ENCODE measurements around the gene PCBD2.
"Not testable (repeated sequence)": the region's sequence is repeated elsewhere in the genome, so short reads cannot be mapped to it uniquely, and the experiment has no call there.

PCBD2 gene

GRCh38 chr5:134957920-134958608, 53.1 kb downstream of the PCBD2 start:
- in situ Hi-C loops (cut with MboI; ENCODE audit: low sequenced_read_pairs): no loop called here

DNA sequence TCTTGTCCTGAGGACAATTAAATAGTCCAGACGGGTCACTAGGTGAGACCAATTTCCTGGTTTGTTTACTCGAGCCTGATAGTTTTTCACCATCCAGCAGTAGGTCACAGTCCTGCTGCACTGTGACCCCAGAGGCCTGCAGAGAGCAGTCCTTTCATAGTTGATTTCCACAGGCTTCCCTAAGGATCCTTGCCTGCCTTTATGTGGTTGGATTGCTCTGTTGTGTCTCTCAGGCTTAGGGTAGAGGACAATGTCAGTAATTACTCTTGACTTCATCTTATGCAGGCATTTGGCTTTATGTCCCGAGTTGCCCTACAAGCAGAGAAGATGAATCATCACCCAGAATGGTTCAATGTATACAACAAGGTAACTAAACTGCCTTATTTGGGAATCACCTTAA, 53.8 kb downstream of the PCBD2 start:
- in situ Hi-C loops (cut with MboI; ENCODE audit: low sequenced_read_pairs): no loop called here

DNA sequence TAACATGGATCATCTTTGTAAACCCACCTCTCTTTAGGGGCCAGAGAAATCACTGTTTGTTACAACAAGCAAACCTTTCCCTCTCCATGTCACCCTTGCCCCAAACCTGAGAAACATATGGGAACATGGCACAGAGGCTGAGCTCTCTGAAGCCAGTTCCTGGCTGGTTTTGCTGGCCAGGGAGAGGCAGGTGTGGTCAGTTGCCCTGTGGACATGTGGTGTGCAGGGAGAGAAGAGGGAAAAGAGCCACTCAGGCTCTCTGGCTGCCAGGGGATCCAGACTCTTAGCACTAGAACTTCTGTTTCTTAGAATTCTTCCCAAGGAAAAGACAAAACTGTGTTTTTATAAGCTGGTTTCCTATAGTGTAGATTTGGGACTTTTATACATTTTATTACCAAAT, 58.2 kb downstream of the PCBD2 start:
- in situ Hi-C loops (cut with MboI; ENCODE audit: low sequenced_read_pairs): no loop called here

DNA sequence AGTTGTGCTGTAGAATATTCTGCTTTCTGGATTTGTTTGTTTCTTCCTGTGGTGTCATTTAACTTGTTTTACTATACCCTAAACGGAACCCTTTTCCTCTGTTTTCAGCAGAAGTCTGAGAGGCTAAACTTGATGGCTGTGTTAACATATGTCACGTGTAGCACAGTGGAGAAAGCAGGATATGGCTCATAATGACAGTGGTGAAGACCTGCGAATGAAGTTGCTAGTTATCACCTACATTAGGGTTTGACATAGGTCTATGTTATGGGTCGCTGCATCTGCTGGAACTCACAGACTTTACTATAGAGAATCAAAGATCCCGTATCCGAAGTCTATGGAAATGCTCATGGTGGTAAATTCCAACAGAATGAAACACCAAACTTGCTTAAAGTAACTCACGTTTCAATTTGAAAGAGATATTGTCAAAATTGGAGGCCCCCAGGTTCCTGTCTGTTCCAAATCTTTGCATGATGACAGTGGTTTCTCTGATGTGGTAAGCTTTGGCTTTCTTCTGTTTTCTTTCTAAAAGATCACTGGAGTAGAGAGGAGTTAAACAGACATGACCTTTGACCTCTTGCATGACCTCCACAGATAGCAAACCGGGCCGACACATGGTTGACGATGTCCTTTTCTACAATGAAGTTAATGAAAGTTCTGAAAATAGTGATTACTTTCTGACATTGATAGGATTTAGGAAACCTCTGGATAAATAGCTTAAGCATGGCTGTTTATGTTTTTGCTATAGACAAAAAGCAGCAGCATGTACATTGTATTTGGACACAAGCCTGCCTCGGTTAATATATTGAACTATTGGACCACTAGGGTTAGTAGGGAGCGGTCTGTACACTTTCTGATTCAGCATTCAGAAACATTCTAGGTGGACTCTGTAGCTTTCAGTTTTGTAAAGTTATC, 59.7 kb downstream of the PCBD2 start:
- in situ Hi-C loops (cut with MboI; ENCODE audit: low sequenced_read_pairs): no loop called here

- in situ Hi-C loops (cut with MboI; ENCODE audit: low sequenced_read_pairs): no loop called here
Observed at GRCh38 chr5:134965271-134965825, 60.4 kb downstream of the PCBD2 start.

DNA sequence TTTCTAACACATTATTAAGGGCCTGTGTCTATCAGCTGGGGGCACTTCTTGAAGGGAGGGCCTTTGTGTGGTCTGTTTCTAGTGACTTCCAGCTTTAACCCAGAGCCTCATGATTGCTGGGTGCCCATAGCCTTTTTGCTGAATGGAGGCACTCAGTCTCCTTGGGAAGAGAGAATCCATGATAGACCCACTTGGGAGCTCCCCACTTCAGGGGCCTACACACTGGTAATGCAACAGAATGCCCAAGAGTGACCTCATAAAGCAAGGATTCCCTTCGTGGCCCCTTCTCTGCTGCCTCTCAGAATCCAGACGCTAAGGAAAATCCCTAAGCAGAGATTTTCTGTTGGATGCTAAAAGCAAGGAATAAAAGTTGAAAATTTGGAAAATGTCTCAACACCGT, 62.7 kb downstream of the PCBD2 start, which contains the start of gene CATSPER3:
CATSPER3 (plus strand) TSS at position 301 of the 400 bp plus-strand sequence; CDS start at position 386, 85 bp downstream.
- in situ Hi-C loops (cut with MboI; ENCODE audit: low sequenced_read_pairs): no loop called here

DNA sequence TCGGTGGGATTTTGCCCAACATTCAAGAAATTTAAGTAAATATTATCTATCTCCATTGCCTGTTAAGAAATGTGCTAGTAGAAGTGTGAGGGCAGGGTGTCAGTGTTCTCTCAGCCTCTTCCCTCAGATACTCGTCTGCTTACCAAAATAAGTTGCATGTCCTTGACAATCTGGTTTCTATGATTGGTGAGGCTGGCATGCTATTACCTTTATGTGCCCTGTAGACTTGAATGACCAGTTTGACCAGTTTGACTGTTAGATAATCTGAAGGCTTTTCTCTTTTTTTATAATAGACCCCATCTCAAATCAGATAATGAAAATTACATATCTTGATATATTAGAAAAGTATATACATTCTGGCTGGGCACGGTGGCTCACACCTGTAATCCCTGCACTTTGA, 63.1 kb downstream of the PCBD2 start:
- in situ Hi-C loops (cut with MboI; ENCODE audit: low sequenced_read_pairs): no loop called here

DNA sequence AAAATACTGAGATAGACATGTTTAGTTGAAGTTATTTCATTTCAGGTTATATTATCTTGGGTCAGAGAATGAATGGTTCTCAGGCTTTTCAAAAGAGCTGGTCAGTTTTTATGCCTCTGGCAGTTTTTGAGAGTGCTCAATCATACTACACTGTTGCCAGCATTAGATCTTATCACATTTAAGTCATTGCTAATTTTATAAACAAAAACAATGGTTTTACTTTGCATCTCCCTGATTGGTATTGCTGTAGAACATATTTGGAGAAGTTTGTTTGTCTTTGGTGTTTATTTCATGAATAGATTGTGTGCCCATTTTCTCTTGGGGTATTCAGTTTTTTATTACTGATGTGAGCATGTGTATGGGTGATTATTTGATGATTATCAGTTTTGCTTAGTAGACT, 64.2 kb downstream of the PCBD2 start:
- in situ Hi-C loops (cut with MboI; ENCODE audit: low sequenced_read_pairs): no loop called here

GRCh38 chr5:134975078-134975715, 70.3 kb downstream of the PCBD2 start:
- in situ Hi-C loops (cut with MboI; ENCODE audit: low sequenced_read_pairs): no loop called here

DNA sequence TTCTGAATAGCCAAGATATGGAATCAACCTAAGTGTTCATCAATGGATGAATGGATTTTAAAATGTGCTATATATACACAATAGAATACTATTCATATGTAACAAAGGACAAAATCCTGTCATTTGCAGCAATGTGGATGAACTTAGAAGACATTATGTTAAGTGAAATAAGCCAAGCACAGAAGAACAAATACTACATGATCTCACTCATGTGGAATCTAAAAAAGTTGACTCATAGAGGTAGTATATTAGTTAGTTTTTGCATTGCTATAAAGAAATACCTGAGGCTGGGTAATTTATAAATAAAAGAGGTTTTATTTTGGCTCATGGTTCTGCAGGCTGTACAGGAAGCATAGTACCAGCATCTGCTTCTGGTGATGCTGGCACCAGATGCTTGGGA, 70.9 kb downstream of the PCBD2 start:
- in situ Hi-C loops (cut with MboI; ENCODE audit: low sequenced_read_pairs): no loop called here

DNA sequence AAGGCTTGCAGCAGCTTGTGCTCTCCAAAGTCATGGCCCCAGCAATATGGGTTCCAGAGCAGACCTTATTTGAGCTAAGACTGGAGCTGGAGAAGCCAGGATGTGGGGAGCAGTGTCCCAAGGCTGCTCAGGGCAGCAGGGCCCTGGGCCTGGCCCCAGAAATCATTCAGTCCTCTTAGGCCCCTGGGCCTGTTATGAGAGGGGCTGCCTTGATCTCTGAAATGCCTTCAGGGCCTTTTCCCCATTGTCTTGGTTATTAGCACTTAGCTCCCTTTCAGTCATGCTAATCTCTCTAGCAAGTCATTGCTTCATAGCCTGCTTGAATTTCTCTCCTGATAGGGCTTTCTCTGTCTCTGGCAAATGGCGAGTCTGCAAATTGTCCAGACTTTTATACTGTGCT, 71.9 kb downstream of the PCBD2 start:
- in situ Hi-C loops (cut with MboI; ENCODE audit: low sequenced_read_pairs): no loop called here

- in situ Hi-C loops (cut with MboI; ENCODE audit: low sequenced_read_pairs): no loop called here
Observed at GRCh38 chr5:134979416-134979815, 74.5 kb downstream of the PCBD2 start.

DNA sequence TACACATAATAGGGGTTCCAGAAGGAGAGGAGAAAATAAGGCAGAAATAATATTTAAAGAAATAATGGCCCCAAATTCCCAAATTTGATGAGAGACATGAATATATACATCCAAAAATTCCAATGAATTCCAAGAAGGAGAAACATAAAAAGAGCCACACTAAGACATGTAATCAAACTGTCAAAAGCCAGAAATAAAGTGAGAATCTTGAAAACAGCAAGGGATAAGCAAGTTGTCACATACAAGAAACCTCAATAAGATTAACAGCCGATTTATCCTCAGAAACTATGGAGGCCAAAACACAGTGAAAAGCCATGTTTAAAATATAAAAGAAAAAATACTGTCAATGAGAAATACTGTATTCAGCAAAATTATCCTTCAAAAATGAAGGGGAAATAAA, 77.3 kb downstream of the PCBD2 start:
- in situ Hi-C loops (cut with MboI; ENCODE audit: low sequenced_read_pairs): no loop called here

- in situ Hi-C loops (cut with MboI; ENCODE audit: low sequenced_read_pairs): no loop called here
Observed at GRCh38 chr5:134989266-134989830, 84.4 kb downstream of the PCBD2 start.

DNA sequence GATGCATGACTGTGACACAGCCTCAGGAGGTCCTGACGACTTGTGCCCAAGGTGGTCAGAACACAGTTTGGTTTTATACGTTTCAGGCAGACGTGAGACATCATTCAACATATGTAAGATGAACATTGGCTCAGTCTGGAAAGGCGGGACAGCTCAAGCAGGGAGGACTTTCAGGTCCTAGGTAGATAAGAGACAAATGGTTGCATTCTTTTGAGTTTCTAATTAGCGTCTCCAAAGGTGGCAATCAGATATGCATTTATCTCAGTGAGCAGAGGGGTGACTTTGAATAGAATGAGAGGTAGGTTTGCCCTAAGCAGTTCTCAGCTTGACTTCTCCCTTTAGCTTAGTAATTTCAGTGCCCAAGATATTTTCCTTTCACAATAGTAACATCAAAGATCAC, 85.3 kb downstream of the PCBD2 start:
- in situ Hi-C loops (cut with MboI; ENCODE audit: low sequenced_read_pairs): not testable (repeated sequence)

- in situ Hi-C loops (cut with MboI; ENCODE audit: low sequenced_read_pairs): no loop called here
Observed at GRCh38 chr5:134992148-134992547, 87.2 kb downstream of the PCBD2 start.

DNA sequence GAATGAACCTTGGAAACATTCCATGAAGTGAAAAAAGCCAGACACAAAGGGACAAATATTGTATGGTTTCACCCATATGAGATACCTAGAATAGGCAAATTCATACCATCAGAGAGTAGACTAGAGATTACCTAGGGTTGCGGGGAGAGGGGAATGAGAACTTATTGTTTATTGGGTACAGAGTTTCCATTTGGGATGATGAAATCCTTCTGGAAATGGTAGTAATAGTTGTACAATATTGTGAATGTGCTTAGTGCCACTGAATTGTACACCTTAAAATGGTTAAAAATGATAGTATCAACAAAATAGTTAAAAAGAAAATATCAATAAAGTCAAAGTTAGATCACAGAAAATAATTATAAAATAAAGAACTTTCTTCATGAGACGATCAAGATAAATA, 88.2 kb downstream of the PCBD2 start:
- in situ Hi-C loops (cut with MboI; ENCODE audit: low sequenced_read_pairs): no loop called here

DNA sequence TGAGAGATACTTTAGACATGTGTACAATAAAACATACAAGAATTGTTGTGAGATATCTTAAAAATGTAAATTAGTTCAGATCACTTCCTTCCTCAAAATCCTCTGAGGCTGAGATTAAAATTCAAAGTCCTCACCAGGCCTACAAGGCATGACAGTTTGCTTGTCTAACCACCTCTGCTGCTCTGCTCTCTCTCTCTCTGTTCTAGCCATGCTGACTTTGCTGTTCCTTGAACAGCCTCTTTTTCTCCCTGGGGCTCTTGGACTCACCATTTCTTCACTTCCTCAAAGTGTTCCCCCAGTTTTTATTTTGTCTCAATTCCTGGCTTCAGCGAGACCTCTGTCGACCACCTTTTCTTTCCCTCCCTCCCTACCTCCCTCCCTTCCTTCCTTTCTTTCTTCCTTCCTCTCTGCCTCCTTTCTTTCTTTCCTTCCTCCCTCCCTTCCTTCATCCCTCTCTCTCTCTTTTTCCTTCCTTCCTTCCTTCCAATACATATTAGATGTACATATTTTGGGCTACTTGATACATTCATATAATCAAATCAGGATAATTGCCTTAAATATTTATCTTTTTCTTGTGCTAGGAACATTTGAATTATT, 89.7 kb downstream of the PCBD2 start:
- in situ Hi-C loops (cut with MboI; ENCODE audit: low sequenced_read_pairs): no loop called here

- in situ Hi-C loops (cut with MboI; ENCODE audit: low sequenced_read_pairs): no loop called here
Observed at GRCh38 chr5:134995850-134996402, 91.0 kb downstream of the PCBD2 start.

- in situ Hi-C loops (cut with MboI; ENCODE audit: low sequenced_read_pairs): no loop called here
Observed at GRCh38 chr5:134997015-134997414, 92.1 kb downstream of the PCBD2 start.
